Measurements from ENCODE around the gene SPIRE1.
"Not testable (repeated sequence)": the region's sequence is repeated elsewhere in the genome, so short reads cannot be mapped to it uniquely, and the experiment has no call there.

SPIRE1 gene

GRCh38 chr18:12416098-12416729 lies 241.7 kb downstream of the SPIRE1 start:
- no peak for DNase-seq (ENCODE audit: low spot score)

- no peak for DNase-seq (ENCODE audit: low spot score)
These were observed 246.5 kb downstream of the SPIRE1 start for GRCh38 chr18:12411456-12411855.

- DNase-seq (ENCODE audit: low spot score), result not testable (repeated sequence)
These were observed 247.2 kb downstream of the SPIRE1 start for GRCh38 chr18:12410747-12411146.

GRCh38 chr18:12410081-12410481 lies 247.8 kb downstream of the SPIRE1 start:
- no peak for DNase-seq (ENCODE audit: low spot score)

GRCh38 chr18:12409469-12409868 lies 248.4 kb downstream of the SPIRE1 start:
- no peak for DNase-seq (ENCODE audit: low spot score)

- DNase-seq (ENCODE audit: low spot score), result peak; percentile 51
These were observed 249.5 kb downstream of the SPIRE1 start for GRCh38 chr18:12408247-12408869.

GRCh38 chr18:12406371-12407111 lies 251.4 kb downstream of the SPIRE1 start:
- DNase-seq (ENCODE audit: low spot score), result no peak

- no peak for DNase-seq (ENCODE audit: low spot score)
These were observed 252.8 kb downstream of the SPIRE1 start for GRCh38 chr18:12405066-12405465.

- DNase-seq (ENCODE audit: low spot score), result no peak
These were observed 254.1 kb downstream of the SPIRE1 start for GRCh38 chr18:12403601-12404506.

GRCh38 chr18:12401881-12402280 lies 256.0 kb downstream of the SPIRE1 start:
- DNase-seq (ENCODE audit: low spot score), result no peak

GRCh38 chr18:12399231-12399630 lies 258.7 kb downstream of the SPIRE1 start:
- DNase-seq (ENCODE audit: low spot score), result no peak

GRCh38 chr18:12398625-12399024 lies 259.3 kb downstream of the SPIRE1 start:
- DNase-seq (ENCODE audit: low spot score), result no peak

- DNase-seq (ENCODE audit: low spot score), result no peak
These were observed 260.1 kb downstream of the SPIRE1 start for GRCh38 chr18:12397793-12398192.

- DNase-seq (ENCODE audit: low spot score), result no peak
These were observed 260.7 kb downstream of the SPIRE1 start for GRCh38 chr18:12397254-12397653.
